Measurements from ENCODE around the gene GRIK1. TPM values are rescaled to one million over a fixed set of nuclear protein-coding genes. Genes with fewer than 3 reads are reported as not detected.
"Not testable (repeated sequence)": the region's sequence is repeated elsewhere in the genome, so short reads cannot be mapped to it uniquely, and the experiment has no call there.

GRIK1 gene
- total RNA-seq, 1 donor: not detected

DNA sequence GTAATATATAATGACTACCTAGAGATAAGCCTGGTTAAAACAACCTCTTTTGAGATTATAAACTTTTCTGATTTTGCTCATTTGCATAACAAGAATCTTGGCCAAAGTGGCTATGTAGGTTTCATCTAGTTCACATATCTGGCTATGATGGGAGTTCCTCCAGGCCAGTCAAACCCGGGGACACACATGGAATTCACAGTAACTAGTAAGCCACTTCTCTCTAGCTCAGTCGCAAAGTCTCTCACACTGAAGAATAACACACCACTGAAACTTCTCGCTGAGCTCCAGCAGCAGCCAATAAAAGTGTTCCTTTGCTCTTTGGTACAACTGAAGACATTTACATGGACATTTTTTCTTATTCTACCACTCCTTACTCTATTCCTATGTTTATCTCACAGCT, 36.0 kb upstream of the GRIK1 start:
- Histone ChIP-seq H3K4me2 (ENCODE audit: insufficient read depth, low read length) (no peak overlapping the region), H4K20me1 (ENCODE audit: insufficient read depth, low read length) (no peaks in the 10 kb centered on the region), H3K36me3 (ENCODE audit: insufficient read depth, low read length) (no peaks in the 10 kb centered on the region), H3K27me3 (ENCODE audit: insufficient read depth, low read length) (no peaks in the 10 kb centered on the region), H3K9me3 (ENCODE audit: low read depth, low read length) (no peaks in the 10 kb centered on the region), H3K4me1 (ENCODE audit: insufficient read depth, low read length) (no peaks in the 10 kb centered on the region), H3K4me3 (ENCODE audit: insufficient read depth, low read length) (no peak overlapping the region), H3K79me2 (ENCODE audit: insufficient read depth, low read length) (no peaks in the 10 kb centered on the region), H2AFZ (ENCODE audit: low read length) (no peak overlapping the region), H3K27ac (ENCODE audit: low read depth, low read length) (no peak overlapping the region)
- no peak for DNase-seq (ENCODE audit: insufficient read length, low spot score, missing footprints)
- TF ChIP-seq, protein P1, sequence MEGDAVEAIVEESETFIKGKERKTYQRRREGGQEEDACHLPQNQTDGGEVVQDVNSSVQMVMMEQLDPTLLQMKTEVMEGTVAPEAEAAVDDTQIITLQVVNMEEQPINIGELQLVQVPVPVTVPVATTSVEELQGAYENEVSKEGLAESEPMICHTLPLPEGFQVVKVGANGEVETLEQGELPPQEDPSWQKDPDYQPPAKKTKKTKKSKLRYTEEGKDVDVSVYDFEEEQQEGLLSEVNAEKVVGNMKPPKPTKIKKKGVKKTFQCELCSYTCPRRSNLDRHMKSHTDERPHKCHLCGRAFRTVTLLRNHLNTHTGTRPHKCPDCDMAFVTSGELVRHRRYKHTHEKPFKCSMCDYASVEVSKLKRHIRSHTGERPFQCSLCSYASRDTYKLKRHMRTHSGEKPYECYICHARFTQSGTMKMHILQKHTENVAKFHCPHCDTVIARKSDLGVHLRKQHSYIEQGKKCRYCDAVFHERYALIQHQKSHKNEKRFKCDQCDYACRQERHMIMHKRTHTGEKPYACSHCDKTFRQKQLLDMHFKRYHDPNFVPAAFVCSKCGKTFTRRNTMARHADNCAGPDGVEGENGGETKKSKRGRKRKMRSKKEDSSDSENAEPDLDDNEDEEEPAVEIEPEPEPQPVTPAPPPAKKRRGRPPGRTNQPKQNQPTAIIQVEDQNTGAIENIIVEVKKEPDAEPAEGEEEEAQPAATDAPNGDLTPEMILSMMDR (IDR thresholded peaks at IDR 0.05; ENCODE audit: extremely low read depth, low read depth, low read length): no peak

DNA sequence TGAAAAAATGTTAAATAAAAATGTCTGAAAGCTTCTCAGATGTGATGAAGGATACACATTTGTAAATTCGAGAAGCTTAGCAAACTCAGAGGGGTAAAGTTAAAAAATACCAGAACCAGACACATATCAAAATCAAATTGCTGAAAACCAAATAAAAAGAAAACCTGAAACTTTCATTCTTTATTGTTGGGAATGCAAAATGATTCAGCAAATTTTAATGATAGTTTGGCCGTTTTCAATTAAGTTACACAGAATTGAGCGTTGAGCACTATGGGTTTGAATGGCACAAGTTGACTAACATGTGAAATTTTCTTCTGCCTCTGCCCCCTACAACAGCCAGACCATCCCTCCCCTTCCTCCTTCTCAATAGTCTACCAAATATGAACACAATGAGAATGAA, 33.5 kb upstream of the GRIK1 start:
- no peaks in the 10 kb centered on the region for H3K9me3 ChIP-seq (ENCODE audit: low read depth, low read length)
- H3K27ac ChIP-seq (ENCODE audit: low read depth, low read length): no peak overlapping the region
- no peak overlapping the region for H3K4me2 ChIP-seq (ENCODE audit: insufficient read depth, low read length)
- H3K4me1 ChIP-seq (ENCODE audit: insufficient read depth, low read length): no peaks in the 10 kb centered on the region
- DNase-seq (ENCODE audit: insufficient read length, low spot score, missing footprints): no peak
- no peaks in the 10 kb centered on the region for H3K36me3 ChIP-seq (ENCODE audit: insufficient read depth, low read length)
- no peaks in the 10 kb centered on the region for H3K79me2 ChIP-seq (ENCODE audit: insufficient read depth, low read length)
- no peak overlapping the region for H2AFZ ChIP-seq (ENCODE audit: low read length)
- no peak overlapping the region for H3K4me3 ChIP-seq (ENCODE audit: insufficient read depth, low read length)
- TF ChIP-seq, protein P1 (IDR thresholded peaks at IDR 0.05; ENCODE audit: extremely low read depth, low read depth, low read length): no peak
- H3K27me3 ChIP-seq (ENCODE audit: insufficient read depth, low read length): no peaks in the 10 kb centered on the region
- no peaks in the 10 kb centered on the region for H4K20me1 ChIP-seq (ENCODE audit: insufficient read depth, low read length)

DNA sequence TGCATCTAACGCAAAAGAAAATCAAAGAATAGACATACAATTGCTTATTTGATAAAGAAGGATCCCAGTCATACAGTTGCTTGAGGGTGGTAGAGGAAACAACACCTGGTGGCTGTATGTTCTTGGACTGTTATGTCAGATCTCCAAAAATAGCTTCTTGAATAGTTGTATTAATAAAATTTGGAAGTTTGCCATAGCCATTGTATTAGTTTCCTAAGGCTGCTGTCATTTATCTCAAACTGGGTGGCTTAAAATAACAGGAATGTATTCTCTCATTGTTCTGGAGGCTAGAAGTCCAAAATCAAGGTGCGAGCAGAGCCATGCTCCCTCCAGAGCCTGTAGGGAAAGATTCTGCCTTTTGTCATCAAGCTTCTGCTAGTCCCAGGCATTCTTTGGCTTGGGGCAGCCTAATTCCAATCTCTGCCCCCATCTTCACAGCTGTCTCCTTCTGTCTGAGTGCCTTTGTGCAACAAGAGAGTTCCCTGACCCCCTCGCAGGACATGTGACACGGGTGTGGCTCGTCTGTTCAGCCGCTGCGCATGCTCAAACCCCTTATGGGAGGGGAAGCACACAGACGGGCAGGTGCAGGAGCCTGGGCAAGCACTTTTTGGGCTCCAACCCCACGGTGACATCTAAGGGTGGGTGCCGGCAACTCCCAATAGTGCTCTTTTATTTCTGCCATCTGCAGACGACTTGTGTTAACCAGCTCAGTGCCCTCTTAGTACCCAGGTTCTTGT, 21.7 kb upstream of the GRIK1 start:
- TF ChIP-seq, protein P1 (IDR thresholded peaks at IDR 0.05; ENCODE audit: extremely low read depth, low read depth, low read length): no peak
- H2AFZ ChIP-seq (ENCODE audit: low read length): no peak overlapping the region
- no peaks in the 10 kb centered on the region for H3K4me1 ChIP-seq (ENCODE audit: insufficient read depth, low read length)
- H3K79me2 ChIP-seq (ENCODE audit: insufficient read depth, low read length): no peaks in the 10 kb centered on the region
- H3K36me3 ChIP-seq (ENCODE audit: insufficient read depth, low read length): no peaks in the 10 kb centered on the region
- no peaks in the 10 kb centered on the region for H4K20me1 ChIP-seq (ENCODE audit: insufficient read depth, low read length)
- H3K4me3 ChIP-seq (ENCODE audit: insufficient read depth, low read length): no peak overlapping the region
- no peaks in the 10 kb centered on the region for H3K27me3 ChIP-seq (ENCODE audit: insufficient read depth, low read length)
- no peak overlapping the region for H3K27ac ChIP-seq (ENCODE audit: low read depth, low read length)
- no peak overlapping the region for H3K4me2 ChIP-seq (ENCODE audit: insufficient read depth, low read length)
- no peak for DNase-seq (ENCODE audit: insufficient read length, low spot score, missing footprints)
- no peaks in the 10 kb centered on the region for H3K9me3 ChIP-seq (ENCODE audit: low read depth, low read length)

DNA sequence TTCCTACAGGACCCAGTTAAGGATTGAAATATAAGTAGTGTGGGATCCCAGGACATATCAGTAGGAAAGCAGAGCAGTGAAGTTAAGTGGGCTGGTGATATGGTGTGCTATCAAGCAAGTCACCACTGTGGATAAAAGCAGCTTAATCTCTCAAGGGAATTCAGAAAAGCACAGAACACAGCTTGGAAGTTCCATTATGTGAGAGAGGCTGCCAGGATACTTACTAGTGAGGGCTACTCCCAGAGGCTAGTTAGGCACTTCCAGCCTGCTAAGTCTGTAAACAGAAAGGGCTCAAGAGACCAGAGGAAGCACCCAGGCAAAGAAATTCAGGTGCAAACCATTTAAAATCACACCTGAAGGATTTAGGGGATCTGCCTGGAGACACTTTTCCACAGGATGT, 18.8 kb upstream of the GRIK1 start:
- TF ChIP-seq, protein P1 (IDR thresholded peaks at IDR 0.05; ENCODE audit: extremely low read depth, low read depth, low read length): no peak
- no peaks in the 10 kb centered on the region for H3K27me3 ChIP-seq (ENCODE audit: insufficient read depth, low read length)
- H4K20me1 ChIP-seq (ENCODE audit: insufficient read depth, low read length): no peaks in the 10 kb centered on the region
- no peak overlapping the region for H2AFZ ChIP-seq (ENCODE audit: low read length)
- H3K79me2 ChIP-seq (ENCODE audit: insufficient read depth, low read length): no peaks in the 10 kb centered on the region
- no peak for DNase-seq (ENCODE audit: insufficient read length, low spot score, missing footprints)
- H3K4me3 ChIP-seq (ENCODE audit: insufficient read depth, low read length): no peak overlapping the region
- H3K9me3 ChIP-seq (ENCODE audit: low read depth, low read length): no peaks in the 10 kb centered on the region
- H3K4me2 ChIP-seq (ENCODE audit: insufficient read depth, low read length): no peak overlapping the region
- H3K4me1 ChIP-seq (ENCODE audit: insufficient read depth, low read length): no peaks in the 10 kb centered on the region
- no peak overlapping the region for H3K27ac ChIP-seq (ENCODE audit: low read depth, low read length)
- H3K36me3 ChIP-seq (ENCODE audit: insufficient read depth, low read length): no peaks in the 10 kb centered on the region

DNA sequence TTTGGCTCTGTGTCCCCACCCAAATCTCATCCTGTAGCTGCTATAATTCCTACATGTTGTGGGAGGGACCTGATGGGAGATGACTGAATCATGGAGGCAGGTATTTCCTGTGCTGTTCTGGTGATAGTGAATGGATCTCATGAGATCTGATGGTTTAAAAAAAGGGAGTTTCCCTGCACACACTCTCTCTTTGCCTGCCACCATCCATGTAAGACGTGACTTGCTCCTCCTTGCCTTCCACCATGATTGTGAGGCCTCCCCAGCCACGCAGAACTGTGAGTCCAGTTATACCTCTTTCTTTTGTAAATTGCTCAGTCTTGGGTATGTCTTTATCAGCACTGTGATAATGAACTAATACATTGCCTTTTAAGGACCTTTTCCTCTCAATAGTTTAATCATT, 18.2 kb upstream of the GRIK1 start:
- H3K9me3 ChIP-seq (ENCODE audit: low read depth, low read length); DNase-seq (ENCODE audit: insufficient read length, low spot score, missing footprints); H3K4me2 ChIP-seq (ENCODE audit: insufficient read depth, low read length); H3K4me1 ChIP-seq (ENCODE audit: insufficient read depth, low read length); H3K27me3 ChIP-seq (ENCODE audit: insufficient read depth, low read length); H3K27ac ChIP-seq (ENCODE audit: low read depth, low read length); H2AFZ ChIP-seq (ENCODE audit: low read length); H3K36me3 ChIP-seq (ENCODE audit: insufficient read depth, low read length); H3K4me3 ChIP-seq (ENCODE audit: insufficient read depth, low read length); H4K20me1 ChIP-seq (ENCODE audit: insufficient read depth, low read length); H3K79me2 ChIP-seq (ENCODE audit: insufficient read depth, low read length): not testable (repeated sequence)
